ENCODE results near the gene ABCC6.

The ABCC6 gene

DNA sequence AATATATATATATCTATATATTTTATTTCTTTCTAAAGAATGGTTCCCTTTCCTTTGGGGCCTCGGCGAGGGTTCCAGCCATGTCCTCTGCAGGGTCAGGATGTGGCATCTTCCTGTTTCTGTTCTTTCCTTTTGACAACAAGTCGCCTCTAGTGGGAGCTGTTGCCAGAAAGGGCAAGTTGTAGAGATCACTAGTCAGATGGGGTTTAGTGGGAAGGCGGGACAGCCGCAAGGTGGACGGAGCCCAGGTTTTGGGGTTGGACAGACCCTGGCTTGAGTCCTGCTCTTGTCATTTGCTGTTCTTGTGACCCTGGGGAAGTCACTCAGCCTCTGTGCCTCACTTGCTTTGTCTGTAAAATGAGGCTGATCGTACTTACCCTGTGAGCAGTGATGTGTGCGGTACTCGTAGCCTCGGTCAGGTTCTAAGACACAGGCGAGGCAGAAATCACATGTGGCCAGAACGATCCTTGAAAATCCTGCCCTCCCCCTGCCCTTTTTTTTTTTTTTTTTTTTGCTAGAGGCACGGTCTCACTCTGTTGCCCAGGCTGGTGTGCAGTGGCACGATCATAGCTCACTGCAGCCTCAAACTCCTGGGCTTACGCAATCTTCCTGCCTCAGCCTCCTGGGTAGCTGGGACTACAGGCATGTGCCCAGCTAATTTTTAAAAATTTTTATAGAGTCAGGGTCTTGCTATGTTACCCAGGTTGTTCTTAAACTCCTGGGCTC is 80.1 kb downstream of the ABCC6 start:
- H3K27ac ChIP-seq (ENCODE audit: poor library complexity, severe bottlenecking): no peak overlapping the region
- ATAC-seq (ENCODE audit: low read depth): no peak
- DNase-seq (ENCODE audit: low spot score): no peak
- no peaks in the 10 kb centered on the region for H3K4me1 ChIP-seq (ENCODE audit: insufficient read depth, poor library complexity, severe bottlenecking)
- H3K4me3 ChIP-seq (ENCODE audit: severe bottlenecking): no peak overlapping the region
- TF ChIP-seq, protein P1, sequence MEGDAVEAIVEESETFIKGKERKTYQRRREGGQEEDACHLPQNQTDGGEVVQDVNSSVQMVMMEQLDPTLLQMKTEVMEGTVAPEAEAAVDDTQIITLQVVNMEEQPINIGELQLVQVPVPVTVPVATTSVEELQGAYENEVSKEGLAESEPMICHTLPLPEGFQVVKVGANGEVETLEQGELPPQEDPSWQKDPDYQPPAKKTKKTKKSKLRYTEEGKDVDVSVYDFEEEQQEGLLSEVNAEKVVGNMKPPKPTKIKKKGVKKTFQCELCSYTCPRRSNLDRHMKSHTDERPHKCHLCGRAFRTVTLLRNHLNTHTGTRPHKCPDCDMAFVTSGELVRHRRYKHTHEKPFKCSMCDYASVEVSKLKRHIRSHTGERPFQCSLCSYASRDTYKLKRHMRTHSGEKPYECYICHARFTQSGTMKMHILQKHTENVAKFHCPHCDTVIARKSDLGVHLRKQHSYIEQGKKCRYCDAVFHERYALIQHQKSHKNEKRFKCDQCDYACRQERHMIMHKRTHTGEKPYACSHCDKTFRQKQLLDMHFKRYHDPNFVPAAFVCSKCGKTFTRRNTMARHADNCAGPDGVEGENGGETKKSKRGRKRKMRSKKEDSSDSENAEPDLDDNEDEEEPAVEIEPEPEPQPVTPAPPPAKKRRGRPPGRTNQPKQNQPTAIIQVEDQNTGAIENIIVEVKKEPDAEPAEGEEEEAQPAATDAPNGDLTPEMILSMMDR (IDR thresholded peaks at IDR 0.05; ENCODE audit: poor library complexity, severe bottlenecking): peak; percentile 25
- no peaks in the 10 kb centered on the region for H3K9me3 ChIP-seq (ENCODE audit: severe bottlenecking)
- H3K27me3 ChIP-seq (ENCODE audit: insufficient read depth, poor library complexity, severe bottlenecking): no peaks in the 10 kb centered on the region
- H3K36me3 ChIP-seq (ENCODE audit: low read depth): peaks cover 50% of the 10 kb centered on the region

DNA sequence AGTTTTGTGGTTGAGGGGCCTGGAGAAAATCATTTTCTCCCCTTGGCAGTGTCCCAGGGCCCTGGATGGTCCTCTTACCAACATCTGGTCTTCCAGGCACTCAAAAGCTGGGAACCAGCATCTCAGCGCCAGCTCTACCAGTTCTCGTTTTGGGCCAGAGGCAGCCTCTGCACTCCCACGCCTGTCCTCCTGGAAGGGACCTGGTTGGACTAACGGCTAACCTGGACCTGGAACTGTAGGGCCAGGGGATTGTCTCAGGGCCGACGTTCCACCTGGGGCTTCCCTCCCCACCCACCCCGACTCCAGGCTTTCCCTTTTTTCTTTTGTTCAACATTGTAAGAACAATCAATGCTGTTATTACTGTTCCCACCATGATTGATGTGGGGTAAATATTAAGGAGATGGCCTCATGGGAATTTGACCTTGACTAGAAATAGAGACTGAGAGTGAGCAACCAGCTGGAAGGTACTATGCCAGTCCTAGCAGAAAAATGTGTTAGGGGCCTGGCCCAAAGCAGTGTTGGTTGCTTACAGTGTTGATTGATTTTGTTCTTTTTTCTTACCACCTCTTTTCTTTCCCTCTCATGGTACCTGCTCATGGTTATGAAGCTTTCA is 81.4 kb downstream of the ABCC6 start:
- Histone ChIP-seq H3K4me3 (ENCODE audit: severe bottlenecking) (no peak overlapping the region), H3K27ac (ENCODE audit: poor library complexity, severe bottlenecking) (no peak overlapping the region), H3K36me3 (ENCODE audit: low read depth) (peaks cover 62% of the 10 kb centered on the region), H3K4me1 (ENCODE audit: insufficient read depth, poor library complexity, severe bottlenecking) (no peaks in the 10 kb centered on the region), H3K27me3 (ENCODE audit: insufficient read depth, poor library complexity, severe bottlenecking) (no peaks in the 10 kb centered on the region), H3K9me3 (ENCODE audit: severe bottlenecking) (no peaks in the 10 kb centered on the region)
- TF ChIP-seq, protein P1 (IDR thresholded peaks at IDR 0.05; ENCODE audit: poor library complexity, severe bottlenecking): no peak
- ATAC-seq (ENCODE audit: low read depth): no peak
- no peak for DNase-seq (ENCODE audit: low spot score)

DNA sequence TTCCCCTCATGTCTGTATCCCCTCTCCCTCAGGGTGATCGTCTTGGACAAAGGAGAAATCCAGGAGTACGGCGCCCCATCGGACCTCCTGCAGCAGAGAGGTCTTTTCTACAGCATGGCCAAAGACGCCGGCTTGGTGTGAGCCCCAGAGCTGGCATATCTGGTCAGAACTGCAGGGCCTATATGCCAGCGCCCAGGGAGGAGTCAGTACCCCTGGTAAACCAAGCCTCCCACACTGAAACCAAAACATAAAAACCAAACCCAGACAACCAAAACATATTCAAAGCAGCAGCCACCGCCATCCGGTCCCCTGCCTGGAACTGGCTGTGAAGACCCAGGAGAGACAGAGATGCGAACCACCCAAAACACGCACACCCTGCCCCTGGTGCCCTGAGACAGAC is 82.2 kb downstream of the ABCC6 start:
- TF ChIP-seq, protein P1 (IDR thresholded peaks at IDR 0.05; ENCODE audit: poor library complexity, severe bottlenecking): no peak
- ATAC-seq (ENCODE audit: low read depth): no peak
- DNase-seq (ENCODE audit: low spot score): no peak
- H3K9me3 ChIP-seq (ENCODE audit: severe bottlenecking): no peaks in the 10 kb centered on the region
- H3K27ac ChIP-seq (ENCODE audit: poor library complexity, severe bottlenecking): no peak overlapping the region
- H3K4me1 ChIP-seq (ENCODE audit: insufficient read depth, poor library complexity, severe bottlenecking): no peaks in the 10 kb centered on the region
- peaks cover 69% of the 10 kb centered on the region for H3K36me3 ChIP-seq (ENCODE audit: low read depth)
- H3K27me3 ChIP-seq (ENCODE audit: insufficient read depth, poor library complexity, severe bottlenecking): no peaks in the 10 kb centered on the region
- no peak overlapping the region for H3K4me3 ChIP-seq (ENCODE audit: severe bottlenecking)

DNA sequence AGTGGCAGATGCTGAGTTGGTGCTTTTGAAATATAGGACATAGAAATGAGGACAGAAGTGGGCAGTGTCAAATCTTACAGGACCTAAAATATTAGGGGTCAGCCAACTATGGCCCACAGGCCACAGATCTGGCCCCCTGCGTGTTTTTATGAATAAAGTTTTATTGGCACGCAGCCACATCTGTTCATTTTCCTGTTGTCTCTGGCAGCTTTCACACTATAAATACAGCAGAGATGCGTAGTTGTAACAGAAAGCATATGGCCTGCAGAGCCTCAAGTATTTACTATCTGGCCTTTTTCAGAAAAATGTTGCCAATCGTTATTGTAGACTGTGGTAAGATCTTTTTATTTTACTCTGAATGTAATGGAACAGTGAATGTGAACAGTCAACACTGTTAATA is 82.8 kb downstream of the ABCC6 start:
- TF ChIP-seq, protein P1 (IDR thresholded peaks at IDR 0.05; ENCODE audit: poor library complexity, severe bottlenecking): no peak
- ATAC-seq (ENCODE audit: low read depth) (no peak), DNase-seq (ENCODE audit: low spot score) (no peak)
- H3K4me1 ChIP-seq (ENCODE audit: insufficient read depth, poor library complexity, severe bottlenecking): no peaks in the 10 kb centered on the region
- no peaks in the 10 kb centered on the region for H3K9me3 ChIP-seq (ENCODE audit: severe bottlenecking)
- no peaks in the 10 kb centered on the region for H3K27me3 ChIP-seq (ENCODE audit: insufficient read depth, poor library complexity, severe bottlenecking)
- H3K36me3 ChIP-seq (ENCODE audit: low read depth): peaks cover 75% of the 10 kb centered on the region
- no peak overlapping the region for H3K4me3 ChIP-seq (ENCODE audit: severe bottlenecking)
- H3K27ac ChIP-seq (ENCODE audit: poor library complexity, severe bottlenecking): no peak overlapping the region

DNA sequence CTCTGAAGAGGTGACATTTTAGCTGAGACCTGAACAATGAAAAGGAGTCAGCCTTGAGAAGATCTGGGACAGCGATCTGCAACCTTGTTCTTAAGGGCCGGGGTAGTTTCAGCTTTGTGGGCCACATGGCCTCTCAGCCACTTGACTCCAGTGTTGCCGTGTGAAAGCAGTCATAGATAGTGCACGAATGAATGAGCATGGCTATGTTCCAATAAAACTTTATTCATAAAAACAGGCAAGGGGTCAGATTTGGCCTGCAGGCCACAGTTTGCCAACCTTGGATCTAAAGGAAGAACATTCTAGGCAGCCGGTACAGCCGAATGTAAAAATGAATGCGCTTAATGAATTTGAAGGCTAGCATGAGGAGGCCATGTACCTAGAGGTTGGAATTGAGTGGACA is 83.5 kb downstream of the ABCC6 start:
- ATAC-seq (ENCODE audit: low read depth) (no peak), DNase-seq (ENCODE audit: low spot score) (no peak)
- H3K27ac ChIP-seq (ENCODE audit: poor library complexity, severe bottlenecking): no peak overlapping the region
- H3K4me1 ChIP-seq (ENCODE audit: insufficient read depth, poor library complexity, severe bottlenecking): no peaks in the 10 kb centered on the region
- H3K4me3 ChIP-seq (ENCODE audit: severe bottlenecking): no peak overlapping the region
- no peaks in the 10 kb centered on the region for H3K9me3 ChIP-seq (ENCODE audit: severe bottlenecking)
- no peaks in the 10 kb centered on the region for H3K27me3 ChIP-seq (ENCODE audit: insufficient read depth, poor library complexity, severe bottlenecking)
- TF ChIP-seq, protein P1 (IDR thresholded peaks at IDR 0.05; ENCODE audit: poor library complexity, severe bottlenecking): no peak
- peaks cover 78% of the 10 kb centered on the region for H3K36me3 ChIP-seq (ENCODE audit: low read depth)
